HCT116 (cell line): ENCODE results near the gene RAB8B. TPM values are rescaled to one million over a fixed set of nuclear protein-coding genes. Genes with fewer than 3 reads are reported as not detected.

Experiments
- ATAC-seq: fragments of 200-7000 bp; cut with Tn5 transposase; 2 replicates; pipeline ENCODE4 v1.9.1; 2020; ENCODE audit warnings: mild to moderate bottlenecking, moderate library complexity
- BruUV-seq: library from RNA; stranded (reverse); fragments of 400-500 nt; replicated peaks from 2 replicates; lab custom pipeline; 2021; lab: Mats Ljungman, UMichigan
- CTCF ChIA-PET: fragments of 300-600 bp; sonication (Branson Sonifier 250); formaldehyde crosslinking; loops from one replicate; lab custom pipeline; 2021; ENCODE audit warnings: antibody characterized with exemption; lab: Charles Lee
- POLR2A ChIA-PET: fragments of 300-600, 350-600 bp; sonication (Branson Sonifier 250); formaldehyde crosslinking; loops from one replicate; lab custom pipeline; 2021; ENCODE audit warnings: antibody characterized with exemption; lab: Charles Lee
- RAD21 ChIA-PET, 2 experiments: fragments of 300-600 bp; sonication (Branson Sonifier 250); formaldehyde crosslinking; loops; one replicate each; lab custom pipeline; 2023; ENCODE audit warnings: low total read pairs in 2 of 2; ENCODE audit not compliant: uncharacterized antibody in 2 of 2, unreplicated experiment in 2 of 2, low non-redundant PET in 1 of 2; lab: Charles Lee
- DNase-seq: peaks from one replicate; pipeline ENCODE4 v3.0.0-alpha.2; 2010; ENCODE audit warnings: low read depth, low spot score
- H2AFZ ChIP-seq: fragments of 200-600 bp; shearing (Covaris generic), sonication (generic); 2 replicates; pipeline ENCODE4 v1.6.1; 2017; ENCODE audit warnings: low read depth, mixed run types, mixed read lengths, antibody characterized with exemption, low read length; ENCODE audit not compliant: poor library complexity, severe bottlenecking
- H3K27ac ChIP-seq: 2 replicates; pipeline ENCODE4 v1.5.1; 2012; ENCODE audit warnings: low read depth, low read length
- H3K27me3 ChIP-seq: fragments of 200-600 bp; sonication (generic); 2 replicates; pipeline ENCODE4 v1.6.1; 2016; ENCODE audit warnings: mixed run types, low read length, mixed read lengths; ENCODE audit not compliant: insufficient read depth
- H3K36me3 ChIP-seq, 2 experiments: fragments of 200-500 bp in 1 of 2; fragments of 200-600 bp in 1 of 2; sonication (Bioruptor generic) in 1 of 2; sonication (generic) in 1 of 2; 2 replicates each; pipeline versions ENCODE4 v1.5.1 to v1.6.1; 2014 to 2016; ENCODE audit warnings: low read length in 2 of 2, inconsistent platforms in 1 of 2, mixed read lengths in 1 of 2, mixed run types in 1 of 2; ENCODE audit not compliant: insufficient read depth in 2 of 2, control insufficient read depth in 1 of 2
- H3K4me1 ChIP-seq, 2 experiments: fragments of 200-600 bp in 1 of 2; sonication (generic) in 1 of 2; 2 replicates each; pipeline versions ENCODE4 v1.5.1 to v1.6.1; 2012 to 2017; ENCODE audit warnings: low read length in 2 of 2, inconsistent platforms in 1 of 2, mild to moderate bottlenecking in 1 of 2, mixed read lengths in 1 of 2, mixed run types in 1 of 2, moderate library complexity in 1 of 2; ENCODE audit not compliant: insufficient read depth in 2 of 2, control insufficient read depth in 1 of 2
- H3K4me2 ChIP-seq: fragments of 200-600 bp; sonication (generic); 2 replicates; pipeline ENCODE4 v1.6.1; 2017; ENCODE audit warnings: mixed run types, low read length, mixed read lengths
- H3K4me3 ChIP-seq, 2 experiments: fragments of 200-600 bp in 1 of 2; sonication (generic) in 1 of 2; replicated peaks in 1 of 2; 2 replicates each; pipeline ENCODE4 v1.5.1; 2011 to 2016; ENCODE audit warnings: low read length in 2 of 2, control low read depth in 1 of 2, low read depth in 1 of 2, mild to moderate bottlenecking in 1 of 2, mixed read lengths in 1 of 2, mixed run types in 1 of 2
- H3K79me2 ChIP-seq: fragments of 200-600 bp; sonication (generic); 2 replicates; pipeline ENCODE4 v1.6.1; 2017; ENCODE audit warnings: mild to moderate bottlenecking, mixed run types, low read length, moderate library complexity, mixed read lengths; ENCODE audit not compliant: insufficient read depth
- H3K9ac ChIP-seq: fragments of 200-600 bp; sonication (generic); 2 replicates; pipeline ENCODE4 v1.6.1; 2016; ENCODE audit warnings: low read length, mixed read lengths
- H3K9me2 ChIP-seq: fragments of 200-600 bp; sonication (generic), shearing (Covaris generic); 2 replicates; pipeline ENCODE4 v1.6.1; 2017; ENCODE audit warnings: mixed run types, mild to moderate bottlenecking, moderate library complexity; ENCODE audit not compliant: insufficient read depth
- H3K9me3 ChIP-seq, 2 experiments: fragments of 200-500 bp in 1 of 2; fragments of 200-600 bp in 1 of 2; sonication (Bioruptor generic) in 1 of 2; sonication (generic) in 1 of 2; 2 replicates each; pipeline ENCODE4 v1.6.1; 2014 to 2017; ENCODE audit warnings: low read length in 2 of 2, mixed read lengths in 2 of 2, inconsistent platforms in 1 of 2, low read depth in 1 of 2, mild to moderate bottlenecking in 1 of 2, mixed run types in 1 of 2, moderate library complexity in 1 of 2; ENCODE audit not compliant: control insufficient read depth in 1 of 2, insufficient read depth in 1 of 2
- H4K20me1 ChIP-seq: fragments of 200-600 bp; sonication (generic), shearing (Covaris generic); 2 replicates; pipeline ENCODE4 v1.6.1; 2017; ENCODE audit warnings: mixed run types, mild to moderate bottlenecking, moderate library complexity; ENCODE audit not compliant: insufficient read depth
- ATF3 ChIP-seq: IDR thresholded peaks from 2 replicates; pipeline ENCODE4 v1.6.1; 2012
- EGR1 ChIP-seq: IDR thresholded peaks from 2 replicates; pipeline ENCODE4 v1.6.1; 2012; ENCODE audit warnings: low read depth
- ELF1 ChIP-seq: IDR thresholded peaks from 2 replicates; pipeline ENCODE4 v1.6.1; 2012; ENCODE audit warnings: low read depth, borderline replicate concordance
- EZH2 ChIP-seq: fragments of 200-600 bp; sonication (generic); IDR thresholded peaks from 2 replicates; pipeline ENCODE4 v1.6.1; 2017; ENCODE audit warnings: antibody characterized with exemption, mixed run types
- EZH2phosphoT487 ChIP-seq: fragments of 200-600 bp; IDR thresholded peaks from 2 replicates; pipeline ENCODE4 v1.6.1; 2018; ENCODE audit warnings: antibody characterized with exemption, borderline replicate concordance
- FOSL1 ChIP-seq: IDR thresholded peaks from 2 replicates; pipeline ENCODE4 v1.6.1; 2012; ENCODE audit warnings: low read depth
- JUND ChIP-seq: IDR thresholded peaks from 2 replicates; pipeline ENCODE4 v1.6.1; 2012
- POLR2A ChIP-seq: IDR thresholded peaks from 2 replicates; pipeline ENCODE4 v1.7.0; 2011; ENCODE audit warnings: borderline replicate concordance; ENCODE audit not compliant: insufficient read depth, insufficient read length; ENCODE audit errors: extremely low read depth
- RAD21 ChIP-seq: IDR thresholded peaks from 2 replicates; pipeline ENCODE4 v1.6.1; 2012; ENCODE audit warnings: low read depth, mild to moderate bottlenecking
- SIN3A ChIP-seq: IDR thresholded peaks from 2 replicates; pipeline ENCODE4 v1.6.1; 2012; ENCODE audit warnings: low read depth
- SP1 ChIP-seq: IDR thresholded peaks from 2 replicates; pipeline ENCODE4 v1.6.1; 2012; ENCODE audit warnings: low read depth
- TCF7L2 ChIP-seq: IDR thresholded peaks from 2 replicates; pipeline ENCODE4 v1.7.0; 2011; ENCODE audit warnings: borderline replicate concordance, inconsistent platforms; ENCODE audit not compliant: insufficient read depth, insufficient read length; ENCODE audit errors: extremely low read depth
- YY1 ChIP-seq: IDR thresholded peaks from 2 replicates; pipeline ENCODE4 v1.6.1; 2011; ENCODE audit warnings: low read length, low read depth, moderate library complexity, mild to moderate bottlenecking; ENCODE audit not compliant: insufficient replicate concordance; ENCODE audit errors: extremely low read depth
- ZFX ChIP-seq: fragments of 450-650 bp; IDR thresholded peaks from 2 replicates; pipeline ENCODE4 v1.6.1; 2017
- ZNF274 ChIP-seq: fragments of 200-500 bp; sonication (Bioruptor generic); IDR thresholded peaks from 2 replicates; pipeline ENCODE4 v1.6.1; 2014; ENCODE audit warnings: mild to moderate bottlenecking, low read depth, low read length, inconsistent platforms
- intact Hi-C: fragments of 100-400 bp; cut with micrococcal nuclease; formaldehyde crosslinking; loops from 2 replicates; pipeline ENCODE4 v1.10.0; 2022
- total RNA-seq: library from RNA; stranded (reverse); gene quantifications from one replicate; pipeline ENCODE4 v1.2.1, GENCODE V29; 2021; ENCODE audit not compliant: unreplicated experiment

Gene RAB8B
- total RNA-seq, 1 experiment from 2014 or later, result 19.4 TPM

GRCh38 chr15:63233667-63234423, 44.4 kb downstream of the RAB8B start:
- ChIA-PET CTCF (no interaction called here), RAD21 (no interaction called here)
- H3K9me3 ChIP-seq, result no peaks in the 10 kb centered on the region
- H2AFZ ChIP-seq, result no peak overlapping the region
- intact Hi-C loops, result no loop called here
- no peak for DNase-seq
- no peaks in the 10 kb centered on the region for H3K27me3 ChIP-seq
- H3K9me2 ChIP-seq, result no peaks in the 10 kb centered on the region
- BruUV-seq, result no TSS peak
- ATAC-seq, result no peak
- no peak overlapping the region for H3K9ac ChIP-seq
- H3K4me1 ChIP-seq, result peaks cover 0 to 14% of the 10 kb centered on the region in 2 experiments; a peak in 2 of 4 replicates
- TF ChIP-seq ELF1 (no peak), YY1 (no peak), FOSL1 (no peak), EZH2 (no peak)
- TF ChIP-seq, all 23 proteins: peak for 0
- Histone ChIP-seq H3K4me3 (no peak overlapping the region), H3K27ac (no peak overlapping the region), H3K36me3 (no peaks in the 10 kb centered on the region), H3K4me2 (no peak overlapping the region), H3K79me2 (no peaks in the 10 kb centered on the region), H4K20me1 (no peaks in the 10 kb centered on the region)
- POLR2A ChIA-PET, result no interaction called here

DNA sequence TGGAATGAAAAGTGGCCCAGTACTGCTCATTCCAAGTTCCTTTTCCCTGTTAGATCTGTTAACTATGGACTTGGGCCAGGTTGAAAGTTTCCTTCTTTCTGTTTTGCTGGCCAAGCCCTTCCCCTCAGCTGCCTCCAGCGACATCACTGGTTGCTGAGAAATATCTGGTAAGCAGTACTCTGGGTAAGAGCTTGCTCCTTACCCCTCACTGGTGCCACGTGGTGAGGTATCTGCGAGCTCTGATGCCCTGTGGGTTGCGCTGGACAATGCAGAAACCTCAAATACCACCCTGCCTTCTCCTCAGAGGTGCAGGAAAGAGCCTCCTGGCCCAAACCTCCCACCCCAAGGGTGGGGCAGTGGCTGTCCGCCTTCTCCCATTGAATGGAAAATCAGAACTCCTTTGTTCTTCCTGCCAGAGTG, 45.1 kb downstream of the RAB8B start:
- no peaks in the 10 kb centered on the region for H3K36me3 ChIP-seq
- ChIA-PET RAD21 (no interaction called here), CTCF (no interaction called here), POLR2A (no interaction called here)
- H3K79me2 ChIP-seq, result no peaks in the 10 kb centered on the region
- H3K9me2 ChIP-seq, result no peaks in the 10 kb centered on the region
- H3K27ac ChIP-seq, result no peak overlapping the region
- no peak overlapping the region for H2AFZ ChIP-seq
- H3K4me3 ChIP-seq, result no peak overlapping the region
- no peaks in the 10 kb centered on the region for H3K27me3 ChIP-seq
- H3K9me3 ChIP-seq, result no peaks in the 10 kb centered on the region
- no peaks in the 10 kb centered on the region for H4K20me1 ChIP-seq
- ATAC-seq, result no peak
- H3K4me2 ChIP-seq, result no peak overlapping the region
- intact Hi-C loops, result no loop called here
- peaks cover 0 to 14% of the 10 kb centered on the region in 2 experiments; a peak in 2 of 4 replicates for H3K4me1 ChIP-seq
- DNase-seq, result no peak
- no peak for TF ChIP-seq EZH2phosphoT487
- no peak for TF ChIP-seq SP1
- TF ChIP-seq SIN3A, result no peak
- TF ChIP-seq EZH2, result no peak
- no peak for TF ChIP-seq ATF3
- TF ChIP-seq ZNF274, result no peak
- no peak for TF ChIP-seq EGR1
- no peak for TF ChIP-seq TCF7L2
- no peak for TF ChIP-seq RAD21
- no peak for TF ChIP-seq ELF1
- no peak for TF ChIP-seq POLR2A
- TF ChIP-seq ZFX, result no peak
- TF ChIP-seq JUND, result no peak
- no peak overlapping the region for H3K9ac ChIP-seq
- BruUV-seq, result no TSS peak
